ENCODE data around the gene ZNF414. TPM values are rescaled to one million over a fixed set of nuclear protein-coding genes. Genes with fewer than 3 reads are reported as not detected.

Gene ZNF414
- total RNA-seq, 1 donor from 2014 or later = 10.4 TPM

- no peak for TF ChIP-seq CTCF (conservative IDR thresholded peaks at IDR 0.05; ENCODE audit: low read depth, low read length)
- DNase-seq (ENCODE audit: low read depth) = no peak
- no peak overlapping the region for H3K4me3 ChIP-seq (ENCODE audit: low read depth, low read length)
Observed at GRCh38 chr19:8461891-8462290, 52.1 kb downstream of the ZNF414 start.

- no peak for DNase-seq (ENCODE audit: low read depth)
- H3K4me3 ChIP-seq (ENCODE audit: low read depth, low read length) = no peak overlapping the region
- no peak for TF ChIP-seq CTCF (conservative IDR thresholded peaks at IDR 0.05; ENCODE audit: low read depth, low read length)
Observed at GRCh38 chr19:8461376-8461775, 52.6 kb downstream of the ZNF414 start.

- no peak for TF ChIP-seq CTCF (conservative IDR thresholded peaks at IDR 0.05; ENCODE audit: low read depth, low read length)
- no peak for DNase-seq (ENCODE audit: low read depth)
Observed at GRCh38 chr19:8460516-8461298, 53.3 kb downstream of the ZNF414 start.

More at GRCh38 chr19:8460516-8461298, 53.3 kb downstream of the ZNF414 start:
- H3K4me3 ChIP-seq (ENCODE audit: low read depth, low read length) = no peak overlapping the region

Other genes with a start within 250 kb of the ZNF414 start
- gene CD320, start 205.8 kb downstream of the ZNF414 start, total RNA-seq = 198 and 238 TPM in 2 replicates
- gene NDUFA7, start 192.8 kb downstream of the ZNF414 start, total RNA-seq = 76.6 and 77.9 TPM in 2 replicates
- 459 and 508 TPM in 2 replicates for gene RPS28, start 192.7 kb downstream of the ZNF414 start, total RNA-seq
- 0.29 and 2.2 TPM in 2 replicates for gene KANK3, start 170.9 kb downstream of the ZNF414 start, total RNA-seq
- gene ANGPTL4, start 150.0 kb downstream of the ZNF414 start, total RNA-seq = 16.6 and 82.0 TPM in 2 replicates
- 16.6 and 23.3 TPM in 2 replicates for gene RAB11B, start 123.8 kb downstream of the ZNF414 start, total RNA-seq
- gene MARCHF2, start 100.9 kb downstream of the ZNF414 start, total RNA-seq = 48.8 and 58.9 TPM in 2 replicates
- 134 and 169 TPM in 2 replicates for gene HNRNPM, start 69.2 kb downstream of the ZNF414 start, total RNA-seq
- gene PRAM1, start 11.5 kb downstream of the ZNF414 start, total RNA-seq = not detected in 2 replicates
- gene MYO1F, start 63.3 kb upstream of the ZNF414 start, total RNA-seq = 0.06 and 0.07 TPM in 2 replicates
- 2.0 and 4.8 TPM in 2 replicates for gene ADAMTS10, start 96.5 kb upstream of the ZNF414 start, total RNA-seq
- gene NFILZ, start 116.5 kb upstream of the ZNF414 start, total RNA-seq = not detected in 2 replicates
- gene ACTL9, start 184.6 kb upstream of the ZNF414 start, total RNA-seq = not detected in 2 replicates
- gene OR2Z1, start 207.5 kb upstream of the ZNF414 start, total RNA-seq = not detected in 2 replicates